H1 (cell line): ENCODE measurements around the gene KIAA0513. TPM values are rescaled to one million over a fixed set of nuclear protein-coding genes. Genes with fewer than 3 reads are reported as not detected.

Source experiments
- BRCA1 ChIP-seq: IDR thresholded peaks from 2 replicates; pipeline ENCODE4 v1.6.1; 2012; ENCODE audit warnings: low read depth, low read length, improper control_type of control experiment
- KDM5A ChIP-seq: fragments of 200-600 bp; IDR thresholded peaks from 2 replicates; pipeline ENCODE4 v1.7.1; 2012; ENCODE audit warnings: mild to moderate bottlenecking, low read length, inconsistent platforms, mixed read lengths
- POLR2A ChIP-seq, 2 experiments: IDR thresholded peaks; 1 replicate in 1 of 2; 2 replicates in 1 of 2; pipeline ENCODE4 v1.6.1; 2011; ENCODE audit warnings: low read depth in 2 of 2, low read length in 2 of 2, mild to moderate bottlenecking in 2 of 2; ENCODE audit errors: control extremely low read depth in 1 of 2
- RFX5 ChIP-seq: IDR thresholded peaks from 2 replicates; pipeline ENCODE4 v1.6.1; 2011; ENCODE audit warnings: low read depth, low read length, improper control_type of control experiment, borderline replicate concordance
- TBP ChIP-seq: IDR thresholded peaks from 2 replicates; pipeline ENCODE4 v1.6.1; 2011; ENCODE audit warnings: low read depth, low read length, improper control_type of control experiment
- polyA plus RNA-seq, 7 experiments: library from polyadenylated mRNA; depleted of rRNA in 3 of 7; stranded (reverse) in 5 of 7; unstranded in 2 of 7; fragments of >200 nt in 5 of 7; fragments of 200-250 nt in 2 of 7; gene quantifications; 1 replicate in 5 of 7; 2 replicates in 1 of 7; 4 replicates in 1 of 7; pipeline versions ENCODE4 v1.2.1 to v1.2.3, GENCODE V29; 2011 to 2013; ENCODE audit warnings: missing spikeins in 2 of 7, mixed read lengths in 2 of 7
- total RNA-seq: library from RNA; stranded (reverse); fragmentation: NEBNext Ultra II Directional; extraction: Animal tissue kit (Norgen Biotek cat#: 25700); gene quantifications from 2 replicates; pipeline ENCODE4 v1.2.1, GENCODE V29; 2021

KIAA0513 gene
- total and polyA plus RNA-seq, 2 of the 8 experiments (the other 6 are each of a cell fraction or from before 2014, with no cell fraction given): 2.1 to 6.1 TPM

DNA sequence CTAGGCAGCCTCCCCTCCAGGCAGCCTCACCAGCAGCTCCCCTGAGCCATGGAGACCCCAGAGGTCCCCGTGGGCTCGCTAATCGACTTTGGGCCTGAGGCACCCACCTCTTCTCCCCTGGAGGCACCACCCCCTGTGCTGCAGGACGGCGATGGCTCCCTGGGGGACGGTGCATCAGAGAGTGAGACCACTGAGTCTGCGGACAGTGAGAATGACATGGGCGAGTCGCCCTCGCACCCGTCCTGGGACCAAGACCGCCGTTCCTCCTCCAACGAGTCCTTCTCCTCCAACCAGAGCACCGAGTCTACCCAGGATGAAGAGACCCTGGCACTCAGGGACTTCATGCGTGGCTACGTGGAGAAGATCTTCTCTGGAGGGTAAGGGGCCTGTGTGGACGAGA, 39.4 kb downstream of the KIAA0513 start (continued):
- TF ChIP-seq BRCA1 (no peak), RFX5 (no peak), KDM5A (no peak), TBP (no peak), POLR2A (IDR thresholded peaks at IDR 0.05; ENCODE audit: control extremely low read depth in 1 of 2, low read depth in 2 of 2, low read length in 2 of 2) (no peak)
- TF ChIP-seq, all 59 proteins: peak for 0
